HS-27A (cell line): ENCODE data around the gene CCDC87.
"Not testable (repeated sequence)": the region's sequence is repeated elsewhere in the genome, so short reads cannot be mapped to it uniquely, and the experiment has no call there.

Experiments used
- DNase-seq: peaks from one replicate; pipeline ENCODE4 v3.0.0-alpha.2; 2012; ENCODE audit warnings: low read depth, missing footprints

Gene CCDC87

DNA sequence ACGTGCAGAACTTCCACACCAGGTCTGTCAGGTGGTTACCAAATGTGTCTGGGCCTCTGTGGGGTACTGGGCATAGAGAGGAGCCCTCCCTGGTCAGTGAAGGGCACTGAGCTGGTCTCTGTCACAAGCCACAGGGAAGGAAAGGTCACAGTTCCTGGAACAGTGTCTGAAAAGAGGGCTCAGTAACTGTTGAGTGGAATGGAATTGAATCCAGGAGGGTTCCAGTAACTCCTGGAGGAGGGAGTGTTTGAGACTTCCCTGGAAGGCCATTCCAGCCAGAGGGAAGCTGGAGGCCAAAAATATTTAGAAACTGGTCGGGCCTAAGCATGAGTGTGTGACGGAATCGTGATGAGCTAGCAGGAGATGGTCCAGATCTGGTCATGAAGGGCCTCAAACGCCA, 38.3 kb downstream of the CCDC87 start:
- no peak for DNase-seq

DNA sequence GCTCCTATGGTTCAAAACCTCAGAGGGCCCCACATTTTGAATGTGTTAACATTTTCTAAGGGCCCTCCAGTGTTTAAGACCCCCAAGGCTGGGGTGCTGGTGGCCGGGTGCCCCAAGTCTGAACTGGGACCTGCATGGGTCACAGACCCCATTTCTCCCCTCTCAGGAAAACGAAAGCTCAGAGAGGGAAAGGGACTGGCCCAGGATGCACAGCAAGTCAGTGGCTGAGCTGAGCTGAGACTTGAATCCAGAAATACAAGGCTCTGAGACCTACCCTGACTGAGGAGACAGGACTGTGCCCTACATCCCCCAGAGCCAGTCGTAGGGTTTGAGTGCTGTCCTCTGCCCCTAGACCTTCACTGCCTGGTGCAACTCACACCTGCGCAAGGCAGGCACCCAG, 42.0 kb downstream of the CCDC87 start:
- DNase-seq: no peak

DNA sequence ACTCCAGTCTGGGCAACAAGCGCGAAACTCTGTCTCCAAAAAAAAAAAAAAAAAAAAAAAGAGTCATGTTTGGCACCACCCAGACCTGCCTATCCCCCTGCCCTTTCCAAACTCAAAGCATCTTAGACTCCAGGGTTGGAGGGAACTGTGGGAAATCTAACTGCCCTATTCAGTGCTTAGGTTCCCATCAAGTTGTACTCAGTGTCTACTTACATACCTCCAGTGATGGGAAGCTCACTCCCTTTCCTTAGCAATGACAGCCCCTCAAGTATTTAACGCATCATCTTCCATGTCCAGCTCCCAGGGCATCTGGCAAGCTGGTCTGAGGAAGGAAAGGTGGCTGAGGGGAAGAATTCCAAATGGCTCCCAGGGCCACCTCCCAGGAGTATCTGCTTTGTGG, 43.2 kb downstream of the CCDC87 start:
- no peak for DNase-seq

DNA sequence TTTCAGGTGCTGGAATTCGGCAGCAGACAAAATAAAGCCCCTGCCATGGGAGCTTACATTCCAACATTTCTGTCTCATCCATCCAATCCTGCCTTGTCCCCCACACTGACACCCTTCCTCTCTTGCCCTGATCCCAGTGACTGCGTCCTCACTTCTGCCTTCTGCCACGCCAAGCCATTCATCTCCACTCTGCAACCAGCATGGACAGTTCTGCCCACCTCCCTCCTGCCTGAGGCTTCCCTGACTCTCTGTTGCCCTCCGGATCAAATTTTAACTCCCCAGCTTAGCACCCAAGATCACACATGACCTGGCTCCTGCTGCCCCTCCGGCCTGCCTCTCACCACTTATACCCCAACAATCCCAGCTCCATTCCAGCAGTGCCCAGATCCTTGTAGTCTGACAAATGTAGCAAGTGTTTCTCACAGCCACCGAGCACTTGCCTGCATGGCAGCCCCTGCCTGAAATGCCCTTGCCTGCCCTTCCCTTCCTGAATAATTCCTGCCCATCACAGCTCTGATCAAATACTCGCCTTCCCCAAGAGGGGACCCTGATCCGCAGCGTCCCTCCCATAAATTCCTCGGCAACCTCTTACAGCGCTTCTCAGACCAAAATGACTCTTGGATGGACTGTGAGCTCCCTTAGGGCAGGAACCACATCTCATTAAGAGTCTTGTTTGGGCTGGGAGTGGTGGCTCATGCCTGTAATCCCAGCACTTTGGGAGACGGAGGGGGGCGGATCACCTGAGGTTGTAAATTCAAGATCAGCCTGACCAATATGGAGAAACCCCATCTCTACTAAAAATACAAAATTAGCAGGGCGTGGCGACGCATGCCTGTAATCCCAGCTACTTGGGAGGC, 43.9 kb downstream of the CCDC87 start:
- no peak for DNase-seq

DNA sequence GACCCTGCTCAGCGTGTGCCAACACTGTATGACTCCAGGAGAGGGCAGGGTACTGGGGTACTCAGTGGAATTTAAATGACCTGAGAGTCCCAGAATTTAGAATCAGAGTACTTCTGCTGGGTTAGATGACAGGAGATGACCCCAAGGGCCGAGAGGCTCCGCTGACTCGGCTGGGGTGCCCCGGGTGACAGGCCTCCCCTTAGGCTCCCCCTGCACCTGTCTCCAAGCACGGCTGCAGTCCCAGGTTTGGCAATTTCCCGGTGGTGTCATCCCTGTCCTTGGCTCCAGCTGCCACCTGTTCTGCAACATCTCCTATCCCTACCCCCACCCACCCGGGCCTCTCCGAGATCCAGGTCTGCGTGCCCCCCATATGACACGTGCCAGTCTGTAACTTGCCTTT, 44.8 kb downstream of the CCDC87 start:
- no peak for DNase-seq

DNA sequence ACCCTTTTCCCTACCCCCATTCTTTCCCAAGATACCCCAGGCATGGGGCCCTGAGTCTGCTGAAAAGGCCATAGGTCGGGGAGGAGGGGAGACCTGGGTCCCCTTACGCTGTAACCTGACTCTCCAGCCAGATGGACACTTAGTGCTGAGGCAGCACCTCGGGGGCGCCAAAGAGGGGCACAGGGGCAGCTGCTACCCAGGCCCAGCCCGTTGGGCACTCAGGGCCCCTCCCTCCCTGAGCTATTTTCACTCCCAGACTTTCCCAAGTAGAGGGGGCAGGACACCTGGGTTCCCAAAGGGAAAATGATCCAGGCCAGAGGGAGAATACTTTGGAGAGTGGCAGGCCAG, 45.2 kb downstream of the CCDC87 start:
- no peak for DNase-seq

DNA sequence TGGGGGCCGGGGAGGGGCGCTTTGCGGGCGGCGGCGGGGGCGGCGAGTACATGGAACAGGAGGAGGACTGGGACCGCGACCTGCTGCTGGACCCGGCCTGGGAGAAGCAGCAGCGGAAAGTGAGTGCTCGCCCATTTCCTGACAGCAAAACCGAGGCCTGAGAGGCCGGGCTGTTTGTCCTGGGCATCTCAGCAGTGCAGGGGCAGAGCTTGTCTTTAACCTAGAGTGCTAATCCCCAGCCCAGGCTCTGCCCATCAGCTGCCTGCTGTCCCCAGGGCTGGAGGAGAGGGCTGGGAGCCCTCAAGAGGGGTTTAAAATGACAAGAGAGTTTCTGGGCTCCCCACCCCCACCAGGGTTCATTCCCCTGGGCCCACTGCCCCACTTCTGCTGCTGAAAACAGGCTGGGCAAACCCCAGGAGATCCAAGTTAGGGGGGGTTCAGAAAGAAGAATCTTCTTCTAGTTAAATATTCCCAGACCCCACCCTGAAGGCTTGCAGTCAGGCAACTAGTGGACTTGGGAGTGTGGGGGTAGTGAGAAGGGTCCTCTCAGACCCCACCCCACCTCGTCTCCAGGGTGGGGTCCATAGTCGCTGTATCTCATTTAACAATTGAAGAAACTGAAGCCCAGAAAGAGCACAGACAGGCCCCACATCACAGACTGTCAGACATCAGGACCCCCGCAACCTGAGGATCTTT, 45.7 kb downstream of the CCDC87 start:
- no peak for DNase-seq

DNA sequence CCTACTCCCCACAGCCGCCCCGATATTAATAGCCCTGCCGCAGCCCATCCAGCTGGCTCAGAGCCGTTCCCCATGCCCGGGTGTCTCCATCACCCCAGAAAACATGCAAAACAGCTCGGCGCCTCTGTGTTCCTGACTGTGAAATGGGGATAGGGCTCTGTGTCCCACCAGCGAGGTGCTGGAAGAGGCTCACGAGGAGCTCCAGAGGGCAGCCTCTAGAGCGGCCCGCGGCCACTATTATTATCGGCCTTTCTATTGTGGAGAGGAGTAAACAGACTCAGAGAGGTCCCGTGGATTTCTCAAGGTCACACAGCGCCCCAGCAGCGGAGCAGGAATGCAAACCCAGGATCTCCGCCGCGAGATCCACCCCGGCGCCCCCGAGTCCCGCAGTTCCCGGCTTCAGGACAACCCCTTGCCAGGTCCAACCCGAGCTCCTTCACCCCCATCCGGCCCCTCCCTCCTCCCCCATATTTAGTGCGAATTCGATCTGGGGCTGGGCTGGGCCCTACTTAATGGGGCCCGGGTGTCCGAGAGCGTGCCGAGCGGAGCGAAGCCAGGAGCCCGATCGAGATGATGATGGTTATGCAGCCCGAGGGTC, 46.4 kb downstream of the CCDC87 start, which contains the start of gene ACTN3:
Gene ACTN3 (plus strand): TSS at position 536 of the 598 bp plus-strand sequence. CDS start 35 bp downstream, at position 571.
- no peak for DNase-seq

DNA sequence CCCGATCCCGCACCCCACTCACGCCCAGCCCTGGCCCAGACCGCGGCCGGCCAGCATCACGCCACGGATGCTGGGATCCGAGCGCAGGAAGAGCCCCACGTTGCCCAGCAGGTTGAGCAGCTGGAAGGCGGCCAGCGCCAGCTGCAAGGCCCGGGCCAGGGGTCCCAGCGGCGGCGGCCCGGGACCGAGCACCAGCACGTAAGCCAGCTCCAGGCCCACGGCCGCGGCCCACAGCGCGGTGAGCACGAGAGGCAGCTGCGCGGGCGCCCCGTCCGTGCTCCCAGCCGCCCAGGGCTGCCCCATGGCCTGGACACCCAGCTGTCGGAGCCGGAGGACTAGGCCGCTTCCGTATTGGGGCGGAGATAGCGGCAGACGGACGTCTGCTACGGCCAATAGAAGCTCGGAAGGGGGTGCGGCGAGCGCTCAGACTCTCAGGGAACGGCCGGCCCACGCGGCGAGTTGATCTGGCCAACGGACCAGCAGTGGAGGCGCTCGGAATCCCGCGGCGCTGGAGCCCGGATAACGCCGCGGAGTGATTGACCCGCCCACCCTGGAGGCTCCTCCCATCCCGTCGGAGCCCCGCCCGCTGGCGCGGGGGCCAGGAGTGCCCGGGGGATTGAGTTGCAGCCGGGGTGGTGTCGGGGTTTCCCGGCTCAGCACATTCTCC, 47.0 kb downstream of the CCDC87 start, which contains the start of gene ZDHHC24:
Gene ZDHHC24 (minus strand): TSS at position 348 of the 667 bp plus-strand sequence. CDS start 45 bp downstream, at position 303.
- DNase-seq: peak; percentile 94

DNA sequence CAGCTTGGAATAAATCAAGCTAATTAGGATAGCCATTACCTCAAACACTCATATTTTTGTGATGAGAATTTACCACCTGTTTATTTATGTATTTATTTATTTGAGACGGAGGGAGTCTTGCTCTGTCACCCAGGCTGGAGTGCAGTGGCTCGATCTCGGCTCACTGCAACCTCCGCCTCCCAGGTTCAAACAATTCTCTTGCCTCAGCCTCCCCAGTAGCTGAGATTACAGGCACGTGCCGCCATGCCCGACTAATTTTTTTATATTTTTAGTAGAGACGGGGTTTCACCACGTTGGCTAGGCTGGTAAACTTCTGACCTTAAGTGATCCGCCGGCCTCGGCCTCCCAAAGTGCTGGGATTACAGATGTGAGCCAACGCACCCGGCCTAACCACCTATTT, 47.9 kb downstream of the CCDC87 start:
- not testable (repeated sequence) for DNase-seq

DNA sequence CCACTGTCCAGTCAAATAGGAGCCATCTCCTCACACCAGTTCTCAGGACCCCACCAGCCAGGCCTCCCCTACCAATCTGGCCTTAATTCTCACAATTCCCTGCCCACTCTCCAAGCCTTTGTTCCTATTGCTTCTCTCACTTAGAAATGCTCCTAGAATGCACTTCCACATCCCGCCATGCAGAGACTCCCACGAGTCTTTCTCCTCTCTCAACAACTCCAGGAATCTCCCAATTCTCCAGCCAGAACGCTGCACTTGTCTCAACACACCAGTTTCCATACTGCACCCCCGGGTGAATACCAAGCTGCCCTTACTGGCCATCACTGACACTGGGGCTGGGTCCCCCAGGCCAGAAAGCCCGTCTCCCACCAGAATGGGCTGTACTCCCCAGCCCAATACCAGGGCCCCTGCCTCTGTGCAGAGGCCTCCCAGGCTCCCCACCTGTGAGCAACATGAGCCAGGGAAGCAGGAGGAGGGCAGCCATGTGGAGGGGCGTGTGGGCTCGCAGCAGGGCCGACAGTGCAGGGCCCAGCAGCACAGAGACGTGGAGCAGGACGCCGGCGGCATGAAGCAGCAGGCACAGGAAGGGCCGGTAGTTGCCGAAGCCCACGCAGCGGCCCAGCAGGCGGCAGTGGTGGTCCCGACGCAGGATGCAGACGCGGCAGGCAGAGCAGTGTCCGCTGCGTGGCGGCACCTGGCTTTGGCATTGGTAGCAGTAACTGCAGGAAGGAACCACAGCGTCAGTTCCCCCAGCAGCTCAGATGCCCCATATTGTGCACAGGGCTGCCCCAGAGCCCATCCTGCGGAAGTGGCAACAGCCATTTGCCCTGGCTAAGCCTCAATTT, 49.4 kb downstream of the CCDC87 start:
- no peak for DNase-seq

DNA sequence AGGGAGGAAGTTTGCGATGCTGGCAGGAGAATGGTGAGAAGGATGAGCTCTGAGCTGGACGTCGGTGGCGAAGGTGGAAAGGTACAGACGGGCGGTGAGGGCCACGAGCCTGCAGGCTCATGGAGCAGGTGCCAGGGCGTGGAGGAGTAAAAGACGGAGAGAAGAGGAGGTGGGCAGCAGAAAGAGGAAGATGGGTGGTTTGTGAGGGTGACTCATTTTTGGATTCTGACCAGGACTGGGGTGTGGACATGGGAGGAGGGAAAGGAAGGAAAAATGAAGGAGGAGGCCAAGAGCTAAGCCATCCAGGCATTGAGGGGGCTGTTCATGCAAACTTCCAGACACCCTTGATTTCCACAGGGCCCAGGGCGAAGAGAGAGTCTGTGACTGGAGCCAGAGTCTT, 50.5 kb downstream of the CCDC87 start:
- DNase-seq: no peak

DNA sequence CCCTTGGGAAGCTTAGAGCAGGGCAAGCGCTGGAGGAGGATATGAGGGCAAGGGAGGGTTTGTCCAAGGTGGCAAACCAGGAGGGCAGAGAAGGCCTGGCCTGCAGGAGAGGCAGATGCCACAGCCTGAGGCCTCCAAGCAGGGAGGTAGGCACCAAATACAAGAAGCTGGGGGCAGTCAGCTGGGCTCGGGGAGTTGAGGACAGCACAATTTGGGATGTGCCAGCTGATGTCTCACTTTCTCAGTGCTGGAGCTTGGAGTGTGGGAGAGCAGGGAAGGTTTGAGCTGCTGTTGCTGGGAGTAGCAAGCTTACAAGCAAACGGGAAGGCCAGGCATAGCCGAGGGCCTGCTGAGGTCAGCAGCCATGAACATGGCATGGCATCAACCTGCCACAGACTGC, 51.0 kb downstream of the CCDC87 start:
- DNase-seq: no peak

DNA sequence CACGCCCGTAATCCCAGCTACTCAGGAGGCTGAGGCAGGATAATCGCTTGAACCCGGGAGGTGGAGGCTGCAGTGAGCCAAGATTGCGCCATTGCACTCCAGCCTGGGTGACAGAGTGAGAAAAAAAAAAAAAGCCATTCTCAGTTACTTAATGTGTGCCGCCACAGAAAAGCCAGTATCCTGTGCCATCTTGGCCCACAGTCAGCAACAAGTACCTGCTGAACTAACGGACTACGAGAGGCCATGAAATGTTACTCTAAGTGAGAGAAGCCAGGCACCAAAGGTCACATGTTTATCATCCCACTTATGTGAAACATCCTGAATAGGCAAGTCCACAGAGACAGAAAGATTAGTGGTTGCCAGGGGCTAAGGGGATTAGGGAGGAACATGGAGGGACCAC, 52.3 kb downstream of the CCDC87 start:
- DNase-seq: not testable (repeated sequence)
